ENCODE data around the gene PTPRE.

The PTPRE gene

DNA sequence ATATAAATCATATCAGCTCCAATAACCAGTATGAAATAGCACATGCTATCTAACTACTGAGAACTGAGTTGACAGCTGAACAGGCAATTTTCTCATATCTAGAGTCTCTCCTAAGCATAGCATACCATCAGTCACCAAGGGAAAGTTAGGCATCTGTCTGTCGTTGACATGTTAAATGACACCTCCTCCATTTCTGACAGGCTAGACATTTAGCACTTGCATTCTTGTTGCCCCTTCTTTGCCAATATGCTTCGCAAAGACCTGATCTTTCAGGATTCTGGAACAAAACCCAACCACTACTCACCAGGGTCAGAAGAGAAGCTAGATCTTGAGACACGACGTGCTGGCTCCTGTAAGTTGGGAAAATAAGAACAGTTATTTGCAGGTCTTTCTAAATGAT is 209.3 kb downstream of the PTPRE start:
- TF ChIP-seq FOXP2 (optimal IDR thresholded peaks at IDR 0.05; ENCODE audit: borderline replicate concordance, extremely low read depth, extremely low read length, insufficient read depth) (no peak), POLR2AphosphoS5 (IDR thresholded peaks at IDR 0.05; ENCODE audit: low read depth, low read length) (no peak), TAF1 (IDR thresholded peaks at IDR 0.05; ENCODE audit: borderline replicate concordance, insufficient read depth, low read length) (no peak), SIN3A (IDR thresholded peaks at IDR 0.05; ENCODE audit: borderline replicate concordance, insufficient read depth, low read length) (no peak)
- TF ChIP-seq, protein P1, sequence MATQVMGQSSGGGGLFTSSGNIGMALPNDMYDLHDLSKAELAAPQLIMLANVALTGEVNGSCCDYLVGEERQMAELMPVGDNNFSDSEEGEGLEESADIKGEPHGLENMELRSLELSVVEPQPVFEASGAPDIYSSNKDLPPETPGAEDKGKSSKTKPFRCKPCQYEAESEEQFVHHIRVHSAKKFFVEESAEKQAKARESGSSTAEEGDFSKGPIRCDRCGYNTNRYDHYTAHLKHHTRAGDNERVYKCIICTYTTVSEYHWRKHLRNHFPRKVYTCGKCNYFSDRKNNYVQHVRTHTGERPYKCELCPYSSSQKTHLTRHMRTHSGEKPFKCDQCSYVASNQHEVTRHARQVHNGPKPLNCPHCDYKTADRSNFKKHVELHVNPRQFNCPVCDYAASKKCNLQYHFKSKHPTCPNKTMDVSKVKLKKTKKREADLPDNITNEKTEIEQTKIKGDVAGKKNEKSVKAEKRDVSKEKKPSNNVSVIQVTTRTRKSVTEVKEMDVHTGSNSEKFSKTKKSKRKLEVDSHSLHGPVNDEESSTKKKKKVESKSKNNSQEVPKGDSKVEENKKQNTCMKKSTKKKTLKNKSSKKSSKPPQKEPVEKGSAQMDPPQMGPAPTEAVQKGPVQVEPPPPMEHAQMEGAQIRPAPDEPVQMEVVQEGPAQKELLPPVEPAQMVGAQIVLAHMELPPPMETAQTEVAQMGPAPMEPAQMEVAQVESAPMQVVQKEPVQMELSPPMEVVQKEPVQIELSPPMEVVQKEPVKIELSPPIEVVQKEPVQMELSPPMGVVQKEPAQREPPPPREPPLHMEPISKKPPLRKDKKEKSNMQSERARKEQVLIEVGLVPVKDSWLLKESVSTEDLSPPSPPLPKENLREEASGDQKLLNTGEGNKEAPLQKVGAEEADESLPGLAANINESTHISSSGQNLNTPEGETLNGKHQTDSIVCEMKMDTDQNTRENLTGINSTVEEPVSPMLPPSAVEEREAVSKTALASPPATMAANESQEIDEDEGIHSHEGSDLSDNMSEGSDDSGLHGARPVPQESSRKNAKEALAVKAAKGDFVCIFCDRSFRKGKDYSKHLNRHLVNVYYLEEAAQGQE (IDR thresholded peaks at IDR 0.05; ENCODE audit: insufficient read depth in 1 of 2, low read depth in 2 of 2, low read length in 2 of 2), result no peak

DNA sequence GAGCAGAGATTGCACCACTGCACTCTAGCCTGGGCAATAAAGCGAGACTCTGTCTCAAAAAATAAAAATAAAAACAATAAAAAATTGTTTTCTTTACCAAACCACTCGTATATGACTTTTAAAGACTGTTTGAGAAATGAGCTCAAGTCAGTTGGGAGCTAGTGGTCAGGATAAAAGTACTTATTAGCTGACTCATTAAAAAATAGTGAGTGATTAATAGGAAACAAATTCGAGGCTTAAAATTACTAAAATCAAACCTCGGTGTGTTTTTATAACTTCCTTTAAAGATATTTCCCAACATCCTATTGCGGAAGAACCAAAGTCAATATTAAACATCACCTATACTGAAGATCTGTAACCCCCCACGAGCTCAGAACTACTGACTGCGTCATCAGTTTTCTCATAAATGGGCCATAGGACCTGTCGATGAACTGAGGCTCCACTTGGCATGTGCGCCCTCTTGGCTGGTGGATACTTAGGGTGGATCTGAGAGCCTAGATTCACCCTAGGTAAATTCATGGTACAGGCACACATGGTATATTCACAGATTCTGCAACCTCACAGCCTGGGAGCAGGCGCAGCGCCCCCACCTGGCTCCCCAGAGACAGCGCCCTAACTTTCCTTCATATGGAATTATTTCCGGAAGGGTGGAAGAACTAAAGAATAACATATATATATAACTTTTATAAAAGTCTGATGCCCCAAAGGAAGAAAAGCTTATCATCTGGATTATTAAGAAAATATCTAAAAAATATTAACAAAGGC is 210.1 kb downstream of the PTPRE start:
- TF ChIP-seq POLR2AphosphoS5 (IDR thresholded peaks at IDR 0.05; ENCODE audit: low read depth, low read length), result no peak
- no peak for TF ChIP-seq SIN3A (IDR thresholded peaks at IDR 0.05; ENCODE audit: borderline replicate concordance, insufficient read depth, low read length)
- no peak for TF ChIP-seq TAF1 (IDR thresholded peaks at IDR 0.05; ENCODE audit: borderline replicate concordance, insufficient read depth, low read length)
- TF ChIP-seq, protein P1 (IDR thresholded peaks at IDR 0.05; ENCODE audit: insufficient read depth in 1 of 2, low read depth in 2 of 2, low read length in 2 of 2), result no peak
- no peak for TF ChIP-seq FOXP2 (optimal IDR thresholded peaks at IDR 0.05; ENCODE audit: borderline replicate concordance, extremely low read depth, extremely low read length, insufficient read depth)

DNA sequence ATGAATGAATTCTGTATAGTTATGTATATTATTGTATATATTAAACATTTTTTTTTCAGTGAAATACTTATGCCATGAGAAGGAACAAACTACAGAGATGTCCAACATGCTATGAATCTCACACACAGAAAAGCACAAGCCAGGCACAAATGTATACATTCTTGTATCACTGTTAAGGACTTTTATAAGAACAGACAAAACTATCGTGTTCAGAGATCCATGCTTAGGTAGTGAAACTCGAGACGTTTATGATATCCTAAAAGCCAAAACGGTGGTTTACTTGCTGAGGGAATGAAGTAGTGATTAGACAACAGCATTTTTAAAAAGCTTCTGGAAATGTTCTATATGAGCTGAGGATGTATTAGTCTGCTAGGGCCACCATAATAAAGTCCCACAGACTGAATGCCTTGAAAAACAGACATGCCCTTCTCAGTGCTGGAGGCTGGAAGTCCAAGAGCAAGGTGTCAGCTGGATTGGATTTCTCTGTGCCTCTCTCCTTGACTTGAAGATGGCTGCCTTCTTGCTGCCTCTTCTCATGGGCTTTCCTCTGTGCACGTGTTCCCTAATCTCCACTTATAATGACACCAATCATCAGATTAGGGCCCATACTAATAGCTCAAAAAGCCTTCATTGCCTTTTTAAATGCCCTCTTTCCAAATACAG is 215.0 kb downstream of the PTPRE start:
- TF ChIP-seq SIN3A (IDR thresholded peaks at IDR 0.05; ENCODE audit: borderline replicate concordance, insufficient read depth, low read length) (no peak), TAF1 (IDR thresholded peaks at IDR 0.05; ENCODE audit: borderline replicate concordance, insufficient read depth, low read length) (no peak), POLR2AphosphoS5 (IDR thresholded peaks at IDR 0.05; ENCODE audit: low read depth, low read length) (no peak), FOXP2 (optimal IDR thresholded peaks at IDR 0.05; ENCODE audit: borderline replicate concordance, extremely low read depth, extremely low read length, insufficient read depth) (no peak)
- TF ChIP-seq, protein P1 (IDR thresholded peaks at IDR 0.05; ENCODE audit: insufficient read depth in 1 of 2, low read depth in 2 of 2, low read length in 2 of 2), result no peak

DNA sequence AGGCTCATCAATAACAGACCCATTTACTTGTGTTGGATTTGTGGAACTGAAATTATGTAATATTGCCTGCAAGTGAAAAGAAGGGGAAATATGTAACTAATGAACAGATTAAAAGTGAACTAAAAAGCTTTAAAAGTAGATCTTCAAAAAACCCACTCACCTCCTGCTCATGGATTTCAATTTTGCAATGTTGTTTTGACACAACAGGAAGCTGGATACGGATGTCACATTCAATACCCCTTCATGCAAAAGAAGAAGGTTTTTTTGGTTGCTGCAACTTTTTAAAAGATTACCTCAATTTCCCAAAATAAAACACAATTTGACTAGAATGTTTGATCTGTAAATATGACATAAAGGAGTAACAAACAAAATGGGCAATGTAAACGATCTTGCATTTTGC is 216.0 kb downstream of the PTPRE start:
- no peak for TF ChIP-seq SIN3A (IDR thresholded peaks at IDR 0.05; ENCODE audit: borderline replicate concordance, insufficient read depth, low read length)
- TF ChIP-seq, protein P1 (IDR thresholded peaks at IDR 0.05; ENCODE audit: insufficient read depth in 1 of 2, low read depth in 2 of 2, low read length in 2 of 2), result no peak
- TF ChIP-seq TAF1 (IDR thresholded peaks at IDR 0.05; ENCODE audit: borderline replicate concordance, insufficient read depth, low read length), result no peak
- no peak for TF ChIP-seq FOXP2 (optimal IDR thresholded peaks at IDR 0.05; ENCODE audit: borderline replicate concordance, extremely low read depth, extremely low read length, insufficient read depth)
- no peak for TF ChIP-seq POLR2AphosphoS5 (IDR thresholded peaks at IDR 0.05; ENCODE audit: low read depth, low read length)

Data from PFSK-1 (cell line).